Ovary (tissue), 3 donors: Measurements from ENCODE around the gene CCDC71L.
"Not testable (repeated sequence)": the region's sequence is repeated elsewhere in the genome, so short reads cannot be mapped to it uniquely, and the experiment has no call there.

Experiments used
- EP300 ChIP-seq: sonication (generic); formaldehyde crosslinking; IDR thresholded peaks from one replicate; pipeline ENCODE4 v1.6.1; 2017; ENCODE audit warnings: antibody characterized with exemption
- TF ChIP-seq, protein P1 (sequence below), 3 donors: fragments of 450-650 bp in 2 of 3; fragments of 200-600 bp in 1 of 3; IDR thresholded peaks; one replicate each; pipeline versions ENCODE4 v1.5.1 to v1.8.0; 2016 to 2022; ENCODE audit warnings: antibody characterized with exemption in 3 of 3, mild to moderate bottlenecking in 1 of 3
- donor health status: DM: no; HTN: no; CAD: no.

GRCh38 chr7:106709604-106710003 is 48.6 kb upstream of the CCDC71L start:
- TF ChIP-seq, protein P1, sequence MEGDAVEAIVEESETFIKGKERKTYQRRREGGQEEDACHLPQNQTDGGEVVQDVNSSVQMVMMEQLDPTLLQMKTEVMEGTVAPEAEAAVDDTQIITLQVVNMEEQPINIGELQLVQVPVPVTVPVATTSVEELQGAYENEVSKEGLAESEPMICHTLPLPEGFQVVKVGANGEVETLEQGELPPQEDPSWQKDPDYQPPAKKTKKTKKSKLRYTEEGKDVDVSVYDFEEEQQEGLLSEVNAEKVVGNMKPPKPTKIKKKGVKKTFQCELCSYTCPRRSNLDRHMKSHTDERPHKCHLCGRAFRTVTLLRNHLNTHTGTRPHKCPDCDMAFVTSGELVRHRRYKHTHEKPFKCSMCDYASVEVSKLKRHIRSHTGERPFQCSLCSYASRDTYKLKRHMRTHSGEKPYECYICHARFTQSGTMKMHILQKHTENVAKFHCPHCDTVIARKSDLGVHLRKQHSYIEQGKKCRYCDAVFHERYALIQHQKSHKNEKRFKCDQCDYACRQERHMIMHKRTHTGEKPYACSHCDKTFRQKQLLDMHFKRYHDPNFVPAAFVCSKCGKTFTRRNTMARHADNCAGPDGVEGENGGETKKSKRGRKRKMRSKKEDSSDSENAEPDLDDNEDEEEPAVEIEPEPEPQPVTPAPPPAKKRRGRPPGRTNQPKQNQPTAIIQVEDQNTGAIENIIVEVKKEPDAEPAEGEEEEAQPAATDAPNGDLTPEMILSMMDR (IDR thresholded peaks at IDR 0.05) = not testable (repeated sequence)
- TF ChIP-seq EP300 = not testable (repeated sequence)
